Eye (tissue), 1 donor: ENCODE data around the gene PRKAG3.

Experiments
- DNase-seq: peaks from one replicate; pipeline ENCODE4 v3.0.0-alpha.2; 2015

Gene PRKAG3

DNA sequence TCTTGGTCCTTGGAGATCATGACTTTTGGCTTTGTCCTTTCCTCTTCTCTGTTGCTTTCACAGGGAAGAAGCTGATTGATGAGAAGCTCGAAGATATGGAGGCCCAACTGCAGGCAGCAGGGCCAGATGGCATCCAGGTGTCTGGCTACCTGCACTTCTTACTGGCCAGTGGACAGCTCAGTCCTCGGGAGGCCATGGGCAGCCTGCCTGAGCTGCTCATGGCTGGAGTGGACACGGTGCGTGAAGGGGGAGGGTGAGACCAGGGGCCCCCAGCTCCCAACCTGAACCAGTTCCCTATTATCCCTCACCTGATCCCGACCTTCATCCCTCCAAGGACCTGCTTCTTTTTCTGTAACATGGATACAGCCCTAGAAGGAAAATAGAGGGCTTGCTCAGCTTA, 18.7 kb downstream of the PRKAG3 start:
- no peak for DNase-seq

DNA sequence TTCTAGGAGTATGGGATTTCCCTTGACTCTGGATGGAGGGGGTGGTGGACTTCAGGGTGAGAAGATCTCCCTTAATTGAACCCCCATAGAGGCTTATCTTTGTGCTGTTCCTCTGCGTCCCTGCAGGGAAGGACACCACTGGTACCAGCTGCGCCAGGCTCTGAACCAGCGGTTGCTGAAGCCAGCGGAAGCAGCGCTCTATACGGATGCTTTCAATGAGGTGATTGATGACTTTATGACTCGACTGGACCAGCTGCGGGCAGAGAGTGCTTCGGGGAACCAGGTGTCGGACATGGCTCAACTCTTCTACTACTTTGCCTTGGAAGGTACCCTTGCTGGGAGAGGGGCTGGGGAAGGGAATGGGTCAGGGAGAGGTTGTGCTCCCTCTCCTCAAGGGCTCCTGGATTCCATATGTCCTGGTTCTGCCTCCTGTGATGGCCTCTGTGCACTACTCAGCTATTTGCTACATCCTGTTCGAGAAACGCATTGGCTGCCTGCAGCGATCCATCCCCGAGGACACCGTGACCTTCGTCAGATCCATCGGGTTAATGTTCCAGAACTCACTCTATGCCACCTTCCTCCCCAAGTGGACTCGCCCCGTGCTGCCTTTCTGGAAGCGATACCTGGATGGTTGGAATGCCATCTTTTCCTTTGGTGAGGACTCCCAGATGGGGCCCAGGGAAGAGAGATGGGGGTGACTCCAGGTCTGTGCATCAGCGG, 19.3 kb downstream of the PRKAG3 start:
- no peak for DNase-seq

DNA sequence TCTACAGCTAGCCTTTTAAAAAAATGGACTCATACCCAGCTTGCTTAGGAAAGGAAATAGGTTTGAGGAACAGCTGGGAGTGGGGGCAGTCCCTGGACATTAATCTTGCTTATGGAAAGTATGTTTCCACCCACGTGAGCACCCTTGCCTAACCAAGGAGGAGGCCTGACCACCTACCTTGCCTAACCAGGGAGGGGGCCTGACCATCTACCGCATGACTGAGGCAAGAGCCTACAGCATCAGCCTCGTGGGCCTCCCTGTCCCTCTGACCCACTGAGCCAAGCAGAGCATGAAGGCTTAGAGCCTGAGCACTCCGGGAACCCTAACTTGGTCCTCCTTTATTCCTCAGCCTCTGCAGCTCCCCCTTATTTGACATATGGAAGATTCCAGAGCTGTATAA, 20.2 kb downstream of the PRKAG3 start:
- no peak for DNase-seq

DNA sequence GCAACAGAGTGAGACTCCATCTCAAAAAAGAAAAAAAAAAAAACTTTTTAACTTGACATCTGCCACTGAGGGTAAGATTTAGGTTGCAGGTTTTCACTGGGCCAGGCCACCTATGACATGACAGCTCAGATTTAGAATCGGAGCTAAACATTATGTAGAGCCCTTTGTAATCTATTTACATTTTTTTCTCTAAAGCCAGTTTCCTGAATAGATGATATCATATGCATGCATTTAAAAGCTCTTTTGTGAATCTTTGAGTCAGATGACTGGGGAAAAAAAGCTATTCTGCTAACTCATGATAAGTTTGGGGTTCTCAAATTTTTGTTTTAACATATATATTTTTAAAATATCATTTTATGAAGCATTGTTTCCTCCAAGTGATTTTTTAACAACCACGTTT, 21.3 kb downstream of the PRKAG3 start:
- no peak for DNase-seq

DNA sequence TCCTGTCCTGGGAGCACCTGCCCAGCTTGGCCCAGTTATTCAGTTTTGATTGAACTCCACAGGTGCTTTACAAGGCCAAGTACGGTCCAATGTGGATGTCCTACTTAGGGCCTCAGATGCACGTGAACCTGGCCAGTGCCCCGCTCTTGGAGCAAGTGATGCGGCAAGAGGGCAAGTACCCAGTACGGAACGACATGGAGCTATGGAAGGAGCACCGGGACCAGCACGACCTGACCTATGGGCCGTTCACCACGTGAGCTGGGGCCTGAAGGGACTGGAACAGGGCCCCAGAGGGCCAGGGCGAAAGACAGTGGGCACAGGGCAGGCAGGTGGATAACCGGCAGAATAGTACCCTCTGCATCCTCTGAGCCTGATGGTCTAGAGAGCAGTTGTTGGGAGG, 22.1 kb downstream of the PRKAG3 start:
- no peak for DNase-seq

DNA sequence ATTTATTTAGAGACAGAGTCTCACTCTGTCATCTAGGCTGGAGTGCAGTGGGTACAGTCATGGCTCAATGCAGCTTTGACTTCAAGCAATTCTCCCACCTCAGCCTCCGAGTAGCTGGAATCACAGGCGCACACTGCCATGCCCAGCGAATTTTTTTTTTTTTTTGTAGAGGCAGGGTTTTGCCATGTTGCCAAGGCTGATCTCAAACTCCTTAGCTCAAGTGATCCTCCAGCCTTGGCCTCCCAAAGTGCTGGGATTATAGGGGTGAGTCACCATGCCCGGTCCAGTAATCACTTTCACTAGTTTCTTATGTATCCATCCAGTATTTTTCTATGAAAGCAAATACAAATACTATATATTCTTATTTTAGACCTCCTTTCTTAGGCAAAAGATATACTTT, 24.0 kb downstream of the PRKAG3 start:
- DNase-seq, result no peak

DNA sequence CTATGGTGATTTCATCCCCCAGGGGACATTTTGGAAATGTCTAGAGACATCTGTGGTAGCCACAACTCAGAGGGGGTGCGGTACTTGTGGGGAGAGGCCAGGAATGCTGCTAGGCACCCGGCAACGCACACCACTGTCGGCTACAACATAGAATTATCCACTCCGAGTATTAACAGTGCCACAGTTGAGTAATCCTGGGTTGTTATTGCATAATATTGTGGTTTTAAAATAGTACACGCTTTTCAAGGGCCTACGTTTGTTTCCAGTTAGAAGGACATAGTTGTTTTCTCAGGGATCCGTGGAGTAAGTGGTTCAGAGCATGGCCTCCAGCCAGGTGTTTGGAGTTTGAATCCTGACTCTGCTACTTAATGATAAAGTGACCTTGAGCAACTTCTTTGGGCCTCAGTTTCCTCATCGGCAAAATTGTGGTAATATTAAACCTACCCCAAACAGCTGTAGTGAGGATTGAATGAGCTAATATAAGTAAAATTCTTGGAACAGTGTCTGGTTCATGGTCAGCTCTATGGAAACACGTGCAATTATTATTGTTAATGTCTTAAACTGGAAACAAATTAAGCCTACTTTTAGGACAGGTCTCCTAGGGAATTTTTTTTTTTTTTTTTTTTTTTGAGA, 25.1 kb downstream of the PRKAG3 start:
- peak; percentile 54 for DNase-seq

DNA sequence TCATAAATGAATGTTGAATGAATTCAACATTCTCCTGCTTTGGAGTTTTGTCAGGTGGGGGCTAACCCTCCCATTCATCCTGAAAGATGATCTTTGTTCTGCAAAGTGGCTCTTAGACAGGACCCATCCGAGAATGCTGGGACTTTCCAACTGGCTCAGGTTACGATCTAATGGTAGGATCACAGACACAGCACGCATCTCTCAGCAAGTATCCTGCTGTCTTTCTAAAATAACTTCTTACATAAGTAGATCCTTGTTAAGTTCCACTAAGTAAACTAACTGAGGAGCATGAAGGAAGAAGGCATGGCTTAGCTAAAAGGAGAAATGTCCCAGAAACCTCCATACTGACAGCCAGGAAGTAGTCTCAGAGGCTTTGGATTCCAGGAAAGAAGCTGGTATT, 26.0 kb downstream of the PRKAG3 start:
- peak; percentile 41 for DNase-seq

DNA sequence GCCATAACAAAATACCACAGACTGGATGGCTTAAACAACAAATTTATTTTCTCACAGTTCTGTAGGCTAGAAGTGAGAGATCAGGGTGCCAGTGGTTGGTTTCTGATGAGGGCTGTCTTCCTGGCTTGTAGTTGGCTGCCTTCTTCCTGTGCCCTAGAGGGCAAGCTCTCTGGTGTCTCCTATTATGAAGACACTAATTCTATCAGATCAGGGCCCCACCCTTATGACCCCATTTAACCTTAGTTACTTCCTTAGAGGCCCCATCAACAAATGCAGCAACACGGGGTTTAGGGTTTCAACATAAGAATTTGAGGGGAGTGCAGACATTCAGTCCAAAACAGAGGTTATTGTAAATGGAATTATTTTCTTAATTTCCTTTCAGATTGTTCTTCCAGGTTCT, 26.8 kb downstream of the PRKAG3 start:
- no peak for DNase-seq

DNA sequence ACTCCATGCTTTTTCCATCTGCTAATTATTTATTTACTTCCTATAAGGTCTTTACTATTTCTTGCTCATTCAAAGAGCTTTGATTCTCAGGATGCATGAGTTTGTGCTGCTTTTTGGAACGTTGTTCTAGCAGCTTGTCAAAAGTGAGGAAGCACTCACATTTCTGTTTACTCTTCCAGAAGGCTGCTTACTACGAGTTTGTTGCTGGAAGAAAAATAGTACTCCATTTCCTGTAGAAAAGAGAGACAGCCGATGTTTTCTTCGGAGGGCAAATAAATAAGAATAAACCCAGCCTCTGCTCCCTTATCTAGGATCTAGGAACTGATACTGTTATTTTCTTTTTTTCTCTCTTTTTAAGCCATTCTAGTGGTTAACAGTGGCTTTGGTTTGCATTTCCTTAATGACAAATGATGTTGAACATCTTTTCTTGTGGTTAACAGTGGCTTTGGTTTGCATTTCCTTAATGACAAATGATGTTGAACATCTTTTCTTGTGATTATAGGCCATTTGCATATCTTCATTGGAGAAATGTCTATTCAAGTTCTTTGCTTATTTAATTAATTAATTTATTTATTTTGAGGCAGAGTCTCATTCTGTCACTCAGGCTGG, 29.1 kb downstream of the PRKAG3 start:
- no peak for DNase-seq

DNA sequence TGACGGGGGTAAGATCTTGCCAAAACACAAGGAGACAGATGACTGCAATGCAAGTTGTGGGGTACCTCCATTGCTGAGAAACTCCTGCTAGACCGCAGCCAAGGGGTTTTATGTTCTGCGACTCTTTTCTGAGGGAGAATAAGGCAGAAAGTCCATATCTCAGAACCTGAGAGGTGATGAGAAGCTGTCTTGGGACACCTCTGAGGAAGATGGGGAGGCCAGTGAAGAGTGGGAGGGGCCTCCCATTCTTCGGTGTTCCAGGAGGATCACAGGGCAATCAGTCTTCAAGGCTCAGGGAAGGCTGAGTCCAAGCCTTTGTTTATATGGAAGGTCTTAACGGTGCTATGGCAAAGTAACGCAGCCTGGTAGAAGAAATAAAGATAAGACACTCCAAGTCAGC, 31.6 kb downstream of the PRKAG3 start:
- no peak for DNase-seq

DNA sequence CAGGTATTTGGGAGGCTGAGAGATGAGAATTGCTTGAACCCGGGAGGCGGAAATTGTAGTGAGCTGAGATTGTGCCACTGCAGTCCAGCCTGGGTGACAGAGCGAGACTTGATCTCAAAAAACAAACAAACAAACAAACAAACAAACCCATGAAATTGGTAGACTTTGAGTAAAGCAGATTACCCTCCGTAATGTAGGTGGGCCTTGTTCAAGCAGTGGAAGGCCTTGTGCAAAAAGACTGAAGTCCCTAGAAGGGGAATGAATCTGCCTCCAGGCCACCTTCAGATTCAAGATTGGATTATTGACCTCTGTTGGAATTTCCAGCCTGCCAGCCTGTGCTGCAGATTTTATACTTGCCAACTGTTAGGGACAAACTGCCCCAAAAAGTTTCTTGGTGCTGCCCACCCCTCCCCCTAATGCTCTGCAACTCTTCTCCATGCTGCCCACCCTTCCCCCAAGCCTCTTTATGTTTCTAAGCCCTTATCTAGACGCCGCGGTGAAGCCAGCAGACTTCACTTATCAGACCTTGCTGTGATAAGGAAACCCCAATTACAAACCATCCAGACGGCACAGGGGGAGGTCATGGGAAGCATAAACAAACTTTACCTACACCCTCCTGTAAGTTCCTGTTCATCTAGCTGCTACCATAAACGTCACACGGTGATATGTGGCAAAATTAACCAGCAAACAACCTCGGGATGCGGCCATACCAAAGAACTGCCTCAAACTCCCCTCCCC, 32.7 kb downstream of the PRKAG3 start:
- DNase-seq, result no peak

DNA sequence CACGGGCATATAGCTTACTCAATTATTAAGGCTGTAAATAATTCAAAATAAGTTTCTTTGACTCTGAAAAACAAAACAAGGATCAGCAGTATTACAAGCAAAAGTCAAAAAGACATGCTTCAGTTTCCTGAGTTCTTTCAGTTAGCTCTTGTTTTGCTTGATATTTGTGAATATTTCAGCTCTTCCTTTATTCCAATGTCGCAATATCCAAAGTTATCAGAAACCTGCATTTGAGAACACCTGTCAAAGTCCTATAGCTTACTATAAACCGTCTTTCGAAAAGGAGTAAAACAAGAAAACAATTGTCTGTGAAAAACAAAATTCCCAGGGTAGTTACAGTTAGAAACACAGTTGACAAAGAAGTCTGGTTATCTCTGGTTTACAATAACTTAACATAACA, 34.9 kb downstream of the PRKAG3 start:
- no peak for DNase-seq

DNA sequence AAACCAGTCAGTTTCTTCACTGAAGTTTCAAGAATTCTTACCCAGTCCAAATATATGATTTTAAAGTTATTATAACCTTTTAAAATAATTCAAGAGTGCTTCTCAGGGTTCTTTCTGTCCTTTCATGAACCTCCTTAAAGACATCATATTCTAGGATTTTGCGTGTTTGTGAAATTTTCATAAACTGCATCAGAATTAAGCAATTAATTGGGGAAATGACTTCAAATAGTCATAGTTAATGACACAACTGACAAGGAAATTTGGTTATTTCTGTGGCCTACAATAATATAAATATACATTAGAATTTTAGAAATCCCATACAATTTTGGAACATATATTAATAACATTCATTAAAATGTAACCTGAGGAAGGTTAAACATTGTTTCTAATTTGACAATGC, 39.2 kb downstream of the PRKAG3 start:
- DNase-seq, result no peak

DNA sequence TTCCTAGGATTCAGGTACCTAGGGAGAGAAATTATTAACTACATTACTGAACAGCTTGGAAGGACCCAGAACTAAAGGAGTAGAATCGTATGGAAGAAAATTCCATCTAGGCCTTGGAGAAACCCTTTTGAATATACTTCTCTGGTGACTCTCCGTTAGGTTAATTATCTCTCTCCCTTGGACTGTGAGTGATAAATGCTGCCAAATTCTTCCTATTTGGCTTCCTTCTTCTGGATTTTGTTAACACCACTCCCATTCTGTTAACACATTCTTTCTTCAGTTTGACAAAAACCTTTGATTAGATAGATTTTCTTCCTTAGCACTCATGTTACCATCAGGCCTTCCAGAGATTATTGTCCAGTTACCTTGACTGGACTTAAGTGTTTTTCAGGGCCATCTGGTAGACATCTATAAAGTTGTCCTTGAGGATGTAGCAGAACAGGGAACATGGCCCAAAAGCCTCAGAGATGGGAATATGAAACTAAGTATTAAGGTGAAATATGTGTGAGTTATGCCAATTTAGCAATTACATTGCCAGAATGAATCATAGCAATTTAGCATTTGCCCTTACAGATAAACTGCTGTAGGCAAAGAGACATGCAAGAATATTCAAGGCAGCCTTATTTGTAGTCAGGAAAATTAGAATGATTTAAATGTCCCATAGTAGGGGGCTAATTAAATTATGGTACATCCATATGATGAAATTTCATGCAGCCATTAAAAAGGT, 42.9 kb downstream of the PRKAG3 start:
- DNase-seq, result no peak

DNA sequence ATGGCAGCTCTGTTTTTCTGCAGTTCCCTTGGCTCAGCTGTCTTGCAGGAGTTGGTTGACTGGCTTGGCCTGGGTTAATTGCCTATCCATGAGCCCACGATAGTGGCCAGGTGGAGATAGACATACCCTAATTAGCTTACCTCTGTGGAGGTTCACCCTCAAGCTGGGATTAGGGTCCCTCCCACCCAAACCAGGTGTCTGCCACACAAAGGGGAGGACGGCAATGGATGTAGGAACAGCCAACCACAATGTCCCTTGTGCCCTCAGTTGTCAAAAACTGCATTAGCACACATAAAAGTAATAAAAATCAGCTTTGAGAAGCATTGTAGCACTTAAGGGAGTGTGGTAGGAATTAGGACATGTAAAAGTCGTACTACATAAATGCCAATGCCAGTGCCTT, 45.5 kb downstream of the PRKAG3 start:
- no peak for DNase-seq

DNA sequence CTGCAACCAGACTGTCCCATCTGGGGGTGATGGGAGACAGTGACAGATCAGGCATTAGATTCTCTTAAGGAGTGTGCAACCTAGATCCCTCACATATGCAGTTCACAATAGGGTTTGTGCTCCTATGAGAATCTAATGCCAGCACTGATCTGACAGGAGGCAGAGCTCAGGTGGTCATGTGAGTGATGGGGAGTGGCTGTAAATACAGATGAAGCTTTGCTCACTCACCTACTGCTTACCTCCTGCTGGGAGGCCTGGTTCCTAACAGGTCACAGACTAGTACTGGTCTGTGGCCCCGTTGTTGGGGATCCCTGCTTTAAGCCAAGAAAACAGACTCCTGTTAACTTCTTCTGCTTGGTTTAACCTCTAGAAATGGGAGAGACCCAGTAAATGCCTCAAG, 46.5 kb downstream of the PRKAG3 start:
- no peak for DNase-seq

DNA sequence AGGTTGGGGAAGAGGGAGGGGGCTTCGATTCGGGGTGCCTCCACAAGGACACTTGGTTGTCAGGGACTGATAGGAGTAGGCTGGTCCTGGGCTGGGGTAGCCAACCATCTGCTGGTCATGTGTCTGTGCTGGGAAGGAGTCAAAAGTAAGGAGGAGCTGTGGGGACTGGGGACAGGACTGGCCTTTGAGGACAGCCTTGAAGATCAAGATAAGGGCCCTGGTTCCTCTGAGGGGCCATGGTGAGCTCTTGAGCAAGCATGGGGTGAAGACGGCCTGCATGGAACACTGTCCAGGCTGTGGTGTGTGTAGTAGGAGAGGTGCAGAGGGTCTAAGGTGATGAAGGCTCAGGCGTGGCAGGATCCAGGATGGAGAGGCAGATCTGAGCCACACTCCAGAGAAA, 47.9 kb downstream of the PRKAG3 start:
- DNase-seq, result no peak

DNA sequence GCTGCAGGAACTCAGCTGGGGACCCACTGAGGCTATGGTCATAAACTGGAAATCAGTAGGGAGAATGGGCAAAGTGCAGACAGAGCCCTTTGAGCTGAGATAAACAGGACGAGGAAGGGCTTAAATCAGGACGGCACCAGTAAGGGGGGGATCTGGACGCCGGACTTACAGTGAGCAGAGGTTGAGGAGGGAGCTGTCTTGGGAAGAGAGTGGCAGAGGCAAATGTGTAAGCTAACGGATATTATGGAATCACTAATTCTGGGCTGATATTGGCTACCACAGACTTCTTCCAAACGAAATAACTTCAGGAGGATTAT, 49.1 kb downstream of the PRKAG3 start:
- DNase-seq, result no peak

DNA sequence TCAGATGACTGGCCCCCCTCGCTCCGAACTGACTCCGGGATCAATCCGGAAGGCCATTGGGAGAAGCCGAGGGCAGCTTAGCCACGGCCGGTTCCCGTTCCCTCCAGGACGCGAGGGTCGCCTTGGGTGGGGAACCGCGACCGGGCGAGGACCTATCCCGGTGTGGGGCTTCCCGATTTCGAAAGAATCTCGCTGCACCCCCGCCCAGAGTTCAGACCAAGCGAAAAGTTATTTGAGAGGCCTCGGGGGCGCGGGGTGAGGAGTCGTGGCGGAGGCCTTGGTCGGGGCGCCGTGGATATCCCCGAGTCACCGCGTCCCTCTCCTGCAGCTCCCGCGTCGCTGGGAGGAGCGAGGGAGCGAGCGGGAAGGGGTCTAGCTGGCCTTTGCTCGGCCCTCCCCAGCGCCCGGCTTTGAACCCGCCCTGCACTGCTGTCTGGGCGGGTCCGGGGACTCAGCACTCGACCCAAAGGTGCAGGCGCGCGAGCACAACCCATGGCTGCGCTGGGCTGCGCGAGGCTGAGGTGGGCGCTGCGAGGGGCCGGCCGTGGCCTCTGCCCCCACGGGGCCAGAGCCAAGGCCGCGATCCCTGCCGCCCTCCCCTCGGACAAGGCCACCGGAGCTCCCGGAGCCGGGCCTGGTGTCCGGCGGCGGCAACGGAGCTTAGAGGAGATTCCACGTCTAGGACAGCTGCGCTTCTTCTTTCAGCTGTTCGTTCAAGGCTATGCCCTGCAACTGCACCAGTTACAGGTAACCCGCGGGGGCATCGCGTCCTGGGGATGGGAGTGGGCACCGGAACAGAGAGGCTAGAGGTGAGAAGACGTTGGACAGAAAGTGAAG, 49.7 kb downstream of the PRKAG3 start, which contains the start of gene CYP27A1:
Gene CYP27A1 (plus strand): TSS at position 457 of the 837 bp plus-strand sequence. CDS start 36 bp downstream, at position 493.
- peak; percentile 72 for DNase-seq

DNA sequence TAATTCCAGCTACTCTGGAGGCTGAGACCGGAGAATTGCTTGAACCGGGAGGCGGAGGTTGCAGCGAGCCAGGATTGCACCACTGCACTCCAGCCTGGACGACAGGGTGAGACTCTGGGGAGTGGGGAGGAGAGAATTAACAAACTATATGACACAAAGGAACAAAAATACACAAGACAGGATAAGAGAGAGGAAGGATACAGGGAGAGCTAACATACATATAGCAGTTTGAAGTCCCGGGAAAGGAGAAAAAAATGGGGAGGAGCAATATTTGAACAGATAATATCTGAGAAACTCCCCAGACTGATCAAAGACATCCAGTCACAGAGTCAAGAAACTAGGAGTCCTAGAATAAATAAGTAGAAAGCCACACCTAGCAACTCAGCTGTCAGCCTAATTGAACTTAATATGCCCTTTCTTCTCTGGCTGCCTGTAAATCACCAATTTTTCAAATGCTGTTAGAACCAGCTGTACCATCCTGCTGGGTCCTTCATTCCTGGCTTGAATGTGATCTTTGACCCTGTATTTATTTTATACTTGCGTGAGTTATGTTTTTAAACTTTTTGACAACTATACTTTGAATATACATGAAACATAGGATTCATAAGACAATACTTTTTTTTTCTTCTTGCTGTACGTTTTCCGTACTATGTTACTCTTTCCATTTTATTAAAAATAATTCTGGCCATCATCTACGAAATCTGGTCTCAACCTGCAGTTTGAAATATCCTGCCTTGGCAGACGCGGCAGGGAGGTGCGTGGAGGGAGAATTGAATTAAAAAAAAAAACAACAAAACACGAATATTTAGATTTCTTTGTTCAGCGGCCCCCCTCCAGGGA, 50.5 kb downstream of the PRKAG3 start:
- peak; percentile 62 for DNase-seq
